Fibroblast of pulmonary artery (primary cell): ENCODE results near the gene NCKAP5.
A peak's percentile ranks its signal among the peaks of the same experiment; 100 is the strongest.

ENCODE experiments used
- DNase-seq: peaks from one replicate; pipeline ENCODE4 v3.0.0-alpha.2; 2010; ENCODE audit warnings: low read depth
- H3K4me3 ChIP-seq: replicated peaks from 2 replicates; pipeline ENCODE4 v1.5.1; 2011; ENCODE audit warnings: low read depth, mild to moderate bottlenecking, control low read depth, low read length, moderate library complexity
- CTCF ChIP-seq: IDR thresholded peaks from 2 replicates; pipeline ENCODE4 v1.5.1; 2011; ENCODE audit warnings: mild to moderate bottlenecking, control low read depth, low read length, inconsistent platforms; ENCODE audit errors: missing control alignments

NCKAP5 gene

DNA sequence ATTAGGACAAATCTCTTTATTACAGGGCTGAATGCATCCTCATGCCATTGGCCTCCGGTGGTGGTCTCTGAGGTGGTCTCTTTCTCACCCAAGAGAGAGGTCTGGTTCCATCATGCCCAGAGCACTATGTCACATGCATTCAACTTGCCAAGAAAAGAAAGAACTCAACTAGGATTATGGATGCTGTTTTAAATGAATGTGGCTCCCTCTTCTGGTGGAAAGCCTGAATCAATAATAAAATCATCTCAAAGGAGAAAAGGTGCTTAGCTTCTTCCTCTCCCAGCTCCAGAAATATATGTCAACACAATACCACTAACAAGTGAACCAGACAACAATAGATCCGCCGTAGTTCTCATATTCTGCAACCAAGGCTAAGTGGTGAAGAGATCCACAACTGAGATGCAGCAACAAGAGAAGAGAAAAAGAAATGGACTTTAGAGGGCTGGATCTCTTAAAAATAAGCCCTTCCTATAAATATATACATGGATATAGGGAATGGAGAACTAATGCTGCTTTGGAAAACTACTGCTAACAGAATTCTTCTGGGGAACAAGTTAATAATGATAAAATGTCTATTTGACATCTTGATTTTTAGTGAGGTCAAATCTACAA, 396.8 kb downstream of the NCKAP5 start:
- peak; percentile 81 for DNase-seq
- H3K4me3 ChIP-seq: no peak overlapping the region
- TF ChIP-seq CTCF: peak; percentile 64

- no peak for TF ChIP-seq CTCF
- DNase-seq: no peak
- H3K4me3 ChIP-seq: no peak overlapping the region
These were observed 398.9 kb downstream of the NCKAP5 start for GRCh38 chr2:133169274-133169912.

DNA sequence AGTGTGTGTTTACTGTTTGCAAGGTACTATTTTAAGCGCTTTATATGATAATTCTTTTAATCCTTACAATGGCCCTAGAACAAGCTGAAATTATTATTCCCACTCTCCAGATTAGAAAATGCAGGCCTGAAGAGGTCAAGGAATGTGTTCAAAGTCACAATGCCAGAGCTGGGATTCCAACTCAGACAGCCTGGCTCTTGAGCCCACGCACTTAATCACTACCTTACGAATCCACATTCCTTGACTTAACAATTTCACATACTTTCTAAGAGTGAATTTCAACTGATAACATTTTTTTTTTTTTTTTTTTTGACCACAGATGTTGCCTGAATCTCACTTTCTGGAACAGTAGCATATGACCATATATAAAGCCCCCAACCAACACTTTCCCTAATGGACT, 400.3 kb downstream of the NCKAP5 start:
- DNase-seq: peak; percentile 4
- no peak overlapping the region for H3K4me3 ChIP-seq
- TF ChIP-seq CTCF: no peak

- H3K4me3 ChIP-seq: no peak overlapping the region
- no peak for DNase-seq
- TF ChIP-seq CTCF: no peak
These were observed 401.0 kb downstream of the NCKAP5 start for GRCh38 chr2:133167223-133167622.

- no peak for TF ChIP-seq CTCF
- no peak for DNase-seq
- no peak overlapping the region for H3K4me3 ChIP-seq
These were observed 402.2 kb downstream of the NCKAP5 start for GRCh38 chr2:133166031-133166430.

DNA sequence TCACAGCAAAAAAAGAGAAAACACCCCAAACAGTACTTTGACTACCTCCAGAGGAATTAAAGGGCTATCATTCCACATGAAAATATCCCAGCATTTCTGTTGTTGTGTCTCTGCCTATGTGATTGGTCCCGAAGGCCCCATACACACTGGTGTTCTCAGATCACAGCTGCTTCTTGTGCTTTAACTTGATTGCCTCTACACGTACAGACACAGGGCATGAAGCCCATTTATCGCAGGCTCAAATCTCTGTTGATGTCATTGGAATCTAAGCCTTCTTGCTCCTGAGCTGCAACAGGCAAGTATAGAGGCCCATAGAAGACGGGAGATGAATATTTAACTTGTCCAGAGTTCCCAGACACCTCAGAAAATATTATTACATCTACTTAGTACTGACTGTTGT, 405.2 kb downstream of the NCKAP5 start:
- TF ChIP-seq CTCF: no peak
- DNase-seq: no peak
- no peak overlapping the region for H3K4me3 ChIP-seq

DNA sequence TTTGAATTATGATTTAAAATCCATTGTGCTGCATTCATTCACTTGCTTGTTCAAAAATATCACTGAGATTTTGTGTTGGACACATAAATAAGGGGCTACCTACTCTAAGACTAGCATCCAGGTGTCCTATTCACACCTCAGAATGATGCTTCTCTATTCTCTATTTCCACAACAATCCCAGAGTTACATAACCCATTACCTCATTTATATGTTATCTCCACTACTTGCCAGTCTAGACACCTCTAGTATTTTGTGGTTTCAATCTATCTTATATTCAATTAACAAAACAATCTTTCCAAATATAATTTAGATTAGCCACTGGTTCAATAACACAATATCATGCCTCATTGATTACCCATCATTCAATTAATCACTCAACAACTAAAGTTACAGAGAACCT, 409.8 kb downstream of the NCKAP5 start:
- no peak for TF ChIP-seq CTCF
- DNase-seq: no peak
- no peak overlapping the region for H3K4me3 ChIP-seq
